Cardiac fibroblast (primary cell): ENCODE measurements around the gene ZDHHC11.
"Not testable (repeated sequence)": the region's sequence is repeated elsewhere in the genome, so short reads cannot be mapped to it uniquely, and the experiment has no call there.

Experiments used
- DNase-seq, 2 donors: peaks; one replicate each; pipeline versions ENCODE4 v3.0.0 to v3.0.0-alpha.2; 2010; ENCODE audit warnings: low read depth in 2 of 2
- H3K4me3 ChIP-seq, 2 donors: replicated peaks in 1 of 2; 1 replicate in 1 of 2; 2 replicates in 1 of 2; pipeline ENCODE4 v1.5.1; 2011; ENCODE audit warnings: low read depth in 2 of 2, low read length in 2 of 2, mild to moderate bottlenecking in 2 of 2, moderate library complexity in 1 of 2
- TF ChIP-seq, protein P1 (sequence below): IDR thresholded peaks from one replicate; pipeline ENCODE4 v1.5.1; 2011; ENCODE audit warnings: low read depth, mild to moderate bottlenecking, low read length, inconsistent platforms

ZDHHC11 gene

DNA sequence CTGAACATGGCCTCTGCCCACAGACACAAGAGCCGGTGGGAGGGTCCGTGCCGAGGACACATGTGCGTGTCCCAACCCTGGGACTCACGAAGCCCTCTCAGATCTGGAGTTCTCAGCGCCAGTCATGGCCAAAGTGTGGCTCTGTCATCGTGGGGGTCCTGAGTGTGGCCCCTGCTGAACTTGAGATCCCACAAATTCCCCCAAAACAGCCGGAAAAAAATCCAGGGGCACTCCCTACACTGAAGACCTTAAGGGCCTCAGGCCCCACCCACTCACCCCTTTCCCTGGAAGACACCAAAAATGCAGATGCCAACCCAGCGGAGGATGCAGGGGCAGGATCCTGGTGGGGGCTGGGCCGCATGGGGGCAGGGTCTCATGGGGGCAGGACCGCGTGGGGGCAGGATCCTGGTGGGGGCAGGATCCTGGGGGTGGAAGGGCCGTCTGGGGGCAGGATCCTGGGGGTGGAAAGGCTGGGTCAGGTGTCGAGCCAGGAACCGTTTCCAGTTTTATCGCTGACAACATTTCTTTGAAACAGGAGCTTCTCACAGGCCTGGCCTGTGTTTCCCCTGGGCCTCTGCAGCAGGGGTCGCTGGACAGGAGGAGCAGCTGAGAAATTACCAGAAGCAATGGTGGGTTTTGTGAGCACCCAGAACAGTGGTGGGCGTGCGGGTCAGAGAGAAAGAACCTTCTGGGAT lies 79.6 kb downstream of the ZDHHC11 start:
- H3K4me3 ChIP-seq, DNase-seq: not testable (repeated sequence)

- H3K4me3 ChIP-seq, DNase-seq: not testable (repeated sequence)
Observed at GRCh38 chr5:770585-770984, 80.2 kb downstream of the ZDHHC11 start.

- not testable (repeated sequence) for DNase-seq
Observed at GRCh38 chr5:769485-770145, 81.2 kb downstream of the ZDHHC11 start.

GRCh38 chr5:766666-767431 lies 83.9 kb downstream of the ZDHHC11 start:
- no peak overlapping the region for H3K4me3 ChIP-seq
- TF ChIP-seq, protein P1, sequence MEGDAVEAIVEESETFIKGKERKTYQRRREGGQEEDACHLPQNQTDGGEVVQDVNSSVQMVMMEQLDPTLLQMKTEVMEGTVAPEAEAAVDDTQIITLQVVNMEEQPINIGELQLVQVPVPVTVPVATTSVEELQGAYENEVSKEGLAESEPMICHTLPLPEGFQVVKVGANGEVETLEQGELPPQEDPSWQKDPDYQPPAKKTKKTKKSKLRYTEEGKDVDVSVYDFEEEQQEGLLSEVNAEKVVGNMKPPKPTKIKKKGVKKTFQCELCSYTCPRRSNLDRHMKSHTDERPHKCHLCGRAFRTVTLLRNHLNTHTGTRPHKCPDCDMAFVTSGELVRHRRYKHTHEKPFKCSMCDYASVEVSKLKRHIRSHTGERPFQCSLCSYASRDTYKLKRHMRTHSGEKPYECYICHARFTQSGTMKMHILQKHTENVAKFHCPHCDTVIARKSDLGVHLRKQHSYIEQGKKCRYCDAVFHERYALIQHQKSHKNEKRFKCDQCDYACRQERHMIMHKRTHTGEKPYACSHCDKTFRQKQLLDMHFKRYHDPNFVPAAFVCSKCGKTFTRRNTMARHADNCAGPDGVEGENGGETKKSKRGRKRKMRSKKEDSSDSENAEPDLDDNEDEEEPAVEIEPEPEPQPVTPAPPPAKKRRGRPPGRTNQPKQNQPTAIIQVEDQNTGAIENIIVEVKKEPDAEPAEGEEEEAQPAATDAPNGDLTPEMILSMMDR, result no peak
- no peak for DNase-seq

More at GRCh38 chr5:769485-770145, 81.2 kb downstream of the ZDHHC11 start:
- not testable (repeated sequence) for H3K4me3 ChIP-seq

GRCh38 chr5:765948-766631 lies 84.7 kb downstream of the ZDHHC11 start:
- H3K4me3 ChIP-seq, result no peak overlapping the region
- TF ChIP-seq, protein P1, result no peak
- no peak for DNase-seq

GRCh38 chr5:763998-764781 lies 86.6 kb downstream of the ZDHHC11 start:
- no peak overlapping the region for H3K4me3 ChIP-seq
- DNase-seq, result no peak
- TF ChIP-seq, protein P1, result no peak

DNA sequence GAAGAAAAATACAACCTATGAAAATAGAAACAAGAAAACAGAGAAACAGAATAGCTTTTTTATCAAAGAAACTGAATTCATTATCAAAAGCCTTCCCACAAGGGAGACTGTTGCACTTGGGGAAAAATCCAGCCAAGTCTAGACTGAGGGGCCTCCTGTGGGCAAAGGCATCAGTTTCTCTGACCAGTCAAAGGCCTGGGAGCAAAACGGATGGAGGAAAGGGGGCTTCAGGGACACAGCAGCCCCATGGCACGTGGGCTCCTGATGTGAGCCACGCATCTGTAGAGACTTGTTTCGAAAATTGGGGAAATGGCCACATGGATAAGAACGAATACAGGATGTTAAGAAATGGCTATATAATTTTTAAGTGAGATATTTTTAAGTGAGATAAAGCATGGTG lies 87.4 kb downstream of the ZDHHC11 start:
- no peak overlapping the region for H3K4me3 ChIP-seq
- TF ChIP-seq, protein P1, result no peak
- DNase-seq, result no peak

DNA sequence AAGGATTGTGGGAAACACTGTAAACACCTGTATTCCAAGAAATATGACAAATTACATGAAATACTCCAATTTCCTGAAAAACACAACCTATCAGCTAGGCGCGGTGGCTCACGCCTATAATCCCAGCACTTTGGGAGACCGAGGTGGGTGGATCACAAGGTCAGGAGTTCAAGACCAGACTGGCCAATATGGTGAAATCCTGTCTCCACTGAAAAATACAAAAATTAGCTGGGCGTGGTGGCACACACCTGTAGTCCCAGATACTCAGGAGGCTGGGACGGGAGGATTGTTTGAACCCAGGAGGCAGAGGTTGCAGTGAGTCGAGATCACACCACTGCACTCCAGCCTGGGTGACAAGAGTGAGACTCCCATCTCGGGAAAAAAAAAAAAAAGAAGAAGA lies 87.8 kb downstream of the ZDHHC11 start:
- not testable (repeated sequence) for H3K4me3 ChIP-seq, DNase-seq
